Esophagus muscularis mucosa (tissue), 4 donors: ENCODE data around the gene ZCWPW1. TPM values are rescaled to one million over a fixed set of nuclear protein-coding genes. Genes with fewer than 3 reads are reported as not detected.

Experiments
- DNase-seq: peaks from one replicate; pipeline ENCODE4 v3.0.0-alpha.2; 2017; ENCODE audit errors: extremely low spot score
- H3K27ac ChIP-seq, 4 donors: fragments of 200-600 bp; sonication (generic); replicated peaks in 1 of 4; 1 replicate in 3 of 4; 2 replicates in 1 of 4; pipeline ENCODE4 v1.5.1; 2016 to 2019; ENCODE audit warnings: mild to moderate bottlenecking in 1 of 4
- H3K27me3 ChIP-seq, 4 donors: fragments of 200-600 bp; sonication (generic); one replicate each; pipeline versions ENCODE4 v1.5.1 to v1.6.0; 2016 to 2019
- H3K36me3 ChIP-seq, 4 donors: fragments of 200-600 bp; sonication (generic); one replicate each; pipeline ENCODE4 v1.5.1; 2016 to 2019
- H3K4me1 ChIP-seq, 4 donors: fragments of 200-600 bp; sonication (generic); one replicate each; pipeline ENCODE4 v1.5.1; 2016 to 2019
- H3K4me3 ChIP-seq, 4 donors: fragments of 200-600 bp; sonication (generic); 1 replicate in 2 of 4; 2 replicates in 2 of 4; pipeline ENCODE4 v1.5.1; 2016 to 2019; ENCODE audit warnings: mild to moderate bottlenecking in 4 of 4, moderate library complexity in 1 of 4
- H3K9me3 ChIP-seq, 4 donors: fragments of 200-600 bp; sonication (generic); 1 replicate in 3 of 4; 2 replicates in 1 of 4; pipeline ENCODE4 v1.5.1; 2016 to 2019
- CTCF ChIP-seq, 3 experiments: fragments of 200-600 bp in 2 of 3; fragments of 450-650 bp in 1 of 3; sonication (generic) in 2 of 3; IDR thresholded peaks; one replicate each; pipeline ENCODE4 v1.5.1; 2017 to 2019; ENCODE audit warnings: antibody characterized with exemption in 3 of 3, mild to moderate bottlenecking in 2 of 3, moderate library complexity in 1 of 3
- EP300 ChIP-seq: sonication (generic); formaldehyde crosslinking; IDR thresholded peaks from one replicate; pipeline ENCODE4 v1.6.1; 2017; ENCODE audit warnings: antibody characterized with exemption
- POLR2A ChIP-seq: fragments of 450-650 bp; IDR thresholded peaks from one replicate; pipeline ENCODE4 v1.6.1; 2017; ENCODE audit warnings: antibody characterized with exemption, moderate library complexity, mild to moderate bottlenecking, low read depth
- POLR2AphosphoS5 ChIP-seq, 2 donors: sonication (generic); formaldehyde crosslinking; IDR thresholded peaks; one replicate each; pipeline ENCODE4 v1.6.1; 2017; ENCODE audit warnings: antibody characterized with exemption in 2 of 2
- WGBS: methylation state at CpG from one replicate; pipeline ENCODE4 v1.1.5; 2018; 5-methylcytosine and 5-hydroxymethylcytosine counted together
- intact Hi-C: fragments of 100-400 bp; cut with DNase I; formaldehyde crosslinking; loops from one replicate; pipeline ENCODE4 v1.15.1; 2023
- total RNA-seq, 4 donors: library from RNA; depleted of rRNA; stranded (reverse); fragments of >200 nt; gene quantifications; one replicate each; pipeline versions ENCODE4 v1.1.0 to v1.2.1, GENCODE V29; 2016

Gene ZCWPW1
- total RNA-seq, 4 donors from 2014 or later = 2.9 to 7.6 (median 5.8) TPM

GRCh38 chr7:100465299-100465698 lies 36.8 kb upstream of the ZCWPW1 start:
- no peak for TF ChIP-seq POLR2AphosphoS5 (IDR thresholded peaks at IDR 0.05)
- TF ChIP-seq EP300 = no peak
- TF ChIP-seq POLR2A = no peak
- Histone ChIP-seq H3K4me3 (no peak overlapping the region), H3K27ac (peak overlapping the region in 3 of 4 donors; percentile 53 to 72 (median 69)), H3K36me3 (peaks cover 4 to 56% (median 45%) of the 10 kb centered on the region in 4 donors), H3K27me3 (no peaks in the 10 kb centered on the region), H3K4me1 (peaks cover 19 to 58% (median 48%) of the 10 kb centered on the region in 4 donors), H3K9me3 (no peaks in the 10 kb centered on the region)
- intact Hi-C loops = no loop called here
- DNase-seq = no peak
- WGBS = 67% methylated on average over 8 of the region's 8 CpGs

GRCh38 chr7:100464791-100465190 lies 36.3 kb upstream of the ZCWPW1 start:
- intact Hi-C loops = no loop called here
- 87% methylated on average over 2 of the region's 2 CpGs for WGBS
- H3K27ac ChIP-seq = no peak overlapping the region
- peaks cover 18 to 53% (median 43%) of the 10 kb centered on the region in 4 donors for H3K4me1 ChIP-seq
- TF ChIP-seq POLR2A = no peak
- TF ChIP-seq POLR2AphosphoS5 (IDR thresholded peaks at IDR 0.05) = no peak
- no peak for TF ChIP-seq CTCF (IDR thresholded peaks at IDR 0.05)
- TF ChIP-seq EP300 = no peak
- no peak overlapping the region for H3K4me3 ChIP-seq
- H3K27me3 ChIP-seq = no peaks in the 10 kb centered on the region
- H3K36me3 ChIP-seq = peaks cover 4 to 54% (median 40%) of the 10 kb centered on the region in 4 donors
- no peaks in the 10 kb centered on the region for H3K9me3 ChIP-seq
- DNase-seq = no peak

GRCh38 chr7:100464210-100464660 lies 35.7 kb upstream of the ZCWPW1 start, which contains the start of gene SPACDR:
SPACDR (minus strand) TSS chr7:100464260; CDS start chr7:100464025, 235 bp downstream.
- no peaks in the 10 kb centered on the region for H3K9me3 ChIP-seq
- 81% methylated on average over 7 of the region's 7 CpGs for WGBS
- no peak within 1 kb of the TSS for H3K27ac ChIP-seq
- TF ChIP-seq EP300 (no peak), CTCF (IDR thresholded peaks at IDR 0.05) (no peak), POLR2A (no peak), POLR2AphosphoS5 (IDR thresholded peaks at IDR 0.05) (no peak)
- no peak within 1 kb of the TSS for H3K4me3 ChIP-seq
- peaks cover 4 to 54% (median 38%) of the 10 kb centered on the region in 4 donors for H3K36me3 ChIP-seq
- intact Hi-C loops = no loop called here
- H3K27me3 ChIP-seq = no peaks in the 10 kb centered on the region
- DNase-seq = no peak
- peaks cover 13 to 48% (median 38%) of the 10 kb centered on the region in 4 donors for H3K4me1 ChIP-seq

- DNase-seq = no peak
- no peaks in the 10 kb centered on the region for H3K9me3 ChIP-seq
- WGBS = 88% methylated on average over 6 of the region's 6 CpGs
- no peak overlapping the region for H3K27ac ChIP-seq
- H3K4me3 ChIP-seq = no peak overlapping the region
- intact Hi-C loops = no loop called here
- H3K4me1 ChIP-seq = no peaks in the 10 kb centered on the region
- peaks cover 0 to 18% (median 6%) of the 10 kb centered on the region in 4 donors for H3K36me3 ChIP-seq
- H3K27me3 ChIP-seq = no peaks in the 10 kb centered on the region
- TF ChIP-seq POLR2A (no peak), EP300 (no peak), CTCF (IDR thresholded peaks at IDR 0.05) (no peak), POLR2AphosphoS5 (IDR thresholded peaks at IDR 0.05) (no peak)
Measured at GRCh38 chr7:100457033-100457432, 28.5 kb upstream of the ZCWPW1 start.

- Histone ChIP-seq H3K9me3 (no peaks in the 10 kb centered on the region), H3K4me1 (no peaks in the 10 kb centered on the region), H3K27me3 (no peaks in the 10 kb centered on the region), H3K36me3 (peaks cover 0 to 15% (median 5%) of the 10 kb centered on the region in 4 donors), H3K27ac (no peak overlapping the region), H3K4me3 (no peak overlapping the region)
- no peak for TF ChIP-seq POLR2AphosphoS5 (IDR thresholded peaks at IDR 0.05)
- TF ChIP-seq POLR2A = no peak
- TF ChIP-seq CTCF (IDR thresholded peaks at IDR 0.05) = no peak
- TF ChIP-seq EP300 = no peak
- WGBS = 86% methylated on average over 14 of the region's 14 CpGs
- intact Hi-C loops = no loop called here
- DNase-seq = no peak
Measured at GRCh38 chr7:100456562-100456961, 28.1 kb upstream of the ZCWPW1 start.
